ENCODE measurements around the gene TGFBR1. TPM values are rescaled to one million over a fixed set of nuclear protein-coding genes. Genes with fewer than 3 reads are reported as not detected.

The TGFBR1 gene
- total and polyA plus RNA-seq, 10 donors = 8.9 to 60.8 (median 45.4) TPM

GRCh38 chr9:99079542-99079941 lies 25.4 kb upstream of the TGFBR1 start:
- Histone ChIP-seq H3K36me3 (no peaks in the 10 kb centered on the region), H3K27me3 (replicated peaks in 1 of 7) (no peaks in the 10 kb centered on the region), H3K9me3 (no peaks in the 10 kb centered on the region), H3K4me3 (no peak overlapping the region), H3K4me1 (peaks cover 11 to 31% (median 15%) of the 10 kb centered on the region in 6 donors), H3K27ac (no peak overlapping the region)
- TF ChIP-seq POLR2AphosphoS5 (IDR thresholded peaks at IDR 0.05) = no peak
- no peak for DNase-seq
- intact Hi-C loops (cut with DNase I; ENCODE audit: low total_unique reads) = no loop called here
- 91 to 98% (median 96%) methylated on average over 3 of the region's 3 CpGs for whole genome bisulfite sequencing, 5 donors

- TF ChIP-seq POLR2AphosphoS5 (IDR thresholded peaks at IDR 0.05) (no peak), CTCF (IDR thresholded peaks at IDR 0.05 in 8 of 11, conservative IDR thresholded peaks at IDR 0.05 in 3 of 11) (no peak), POLR2A (IDR thresholded peaks at IDR 0.05) (no peak)
- Histone ChIP-seq H3K4me3 (no peak overlapping the region), H3K9me3 (no peaks in the 10 kb centered on the region), H3K27ac (no peak overlapping the region), H3K27me3 (replicated peaks in 1 of 7) (no peaks in the 10 kb centered on the region), H3K36me3 (no peaks in the 10 kb centered on the region), H3K4me1 (peaks cover 0 to 24% (median 6%) of the 10 kb centered on the region in 6 donors)
- WGBS, 5 donors = 68 to 86% (median 77%) methylated on average over 6 of the region's 6 CpGs
- intact Hi-C loops (cut with DNase I; ENCODE audit: low total_unique reads) = no loop called here
- DNase-seq = no peak
Observed at GRCh38 chr9:99083051-99083450, 21.9 kb upstream of the TGFBR1 start.

GRCh38 chr9:99085949-99086948 lies 18.7 kb upstream of the TGFBR1 start:
- H3K27me3 ChIP-seq (replicated peaks in 1 of 7) = no peaks in the 10 kb centered on the region
- no peak overlapping the region for H3K27ac ChIP-seq
- H3K4me3 ChIP-seq = no peak overlapping the region
- no peak for TF ChIP-seq POLR2AphosphoS5 (IDR thresholded peaks at IDR 0.05)
- no peak for TF ChIP-seq CTCF (IDR thresholded peaks at IDR 0.05 in 8 of 11, conservative IDR thresholded peaks at IDR 0.05 in 3 of 11)
- no peak for TF ChIP-seq POLR2A (IDR thresholded peaks at IDR 0.05)
- H3K4me1 ChIP-seq = peaks cover 0 to 24% (median 6%) of the 10 kb centered on the region in 6 donors
- intact Hi-C loops (cut with DNase I; ENCODE audit: low total_unique reads) = no loop called here
- H3K9me3 ChIP-seq = peaks cover 0 to 10% (median 3%) of the 10 kb centered on the region in 8 donors
- H3K36me3 ChIP-seq = no peaks in the 10 kb centered on the region
- 71 to 80% (median 75%) methylated on average over 12 of the region's 12 CpGs for WGBS, 5 donors
- no peak for DNase-seq

- Histone ChIP-seq H3K4me1 (peaks cover 0 to 29% (median 9%) of the 10 kb centered on the region in 6 donors), H3K27me3 (replicated peaks in 1 of 7) (no peaks in the 10 kb centered on the region), H3K27ac (no peak overlapping the region), H3K36me3 (no peaks in the 10 kb centered on the region), H3K4me3 (no peak overlapping the region), H3K9me3 (peaks cover 0 to 10% (median 3%) of the 10 kb centered on the region in 8 donors)
- 91 to 96% (median 95%) methylated on average over 3 of the region's 3 CpGs for WGBS, 5 donors
- no peak for DNase-seq
- TF ChIP-seq CTCF (IDR thresholded peaks at IDR 0.05 in 8 of 11, conservative IDR thresholded peaks at IDR 0.05 in 3 of 11) (no peak), POLR2A (IDR thresholded peaks at IDR 0.05) (no peak), POLR2AphosphoS5 (IDR thresholded peaks at IDR 0.05) (no peak)
- intact Hi-C loops (cut with DNase I; ENCODE audit: low total_unique reads) = no loop called here
Observed at GRCh38 chr9:99087462-99087861, 17.5 kb upstream of the TGFBR1 start.
